ENCODE data around the gene SLC1A3.
A peak's percentile ranks its signal among the peaks of the same experiment; 100 is the strongest.

The SLC1A3 gene

GRCh38 chr5:36607838-36608783 is 1.7 kb downstream of the SLC1A3 start:
- H3K4me3 ChIP-seq (ENCODE audit: low read length), result peak overlapping the region; percentile 72
- no peak for TF ChIP-seq CTCF (conservative IDR thresholded peaks at IDR 0.05; ENCODE audit: low read depth, low read length)

GRCh38 chr5:36610621-36611020 is 4.2 kb downstream of the SLC1A3 start:
- TF ChIP-seq CTCF (conservative IDR thresholded peaks at IDR 0.05; ENCODE audit: low read depth, low read length), result no peak
- no peak overlapping the region for H3K4me3 ChIP-seq (ENCODE audit: low read length)
- DNase-seq (ENCODE audit: low read depth), result no peak

More at GRCh38 chr5:36607838-36608783, 1.7 kb downstream of the SLC1A3 start:
- no peak for DNase-seq (ENCODE audit: low read depth)

GRCh38 chr5:36611520-36612274 is 5.3 kb downstream of the SLC1A3 start:
- DNase-seq (ENCODE audit: low read depth), result no peak
- H3K4me3 ChIP-seq (ENCODE audit: low read length), result no peak overlapping the region
- no peak for TF ChIP-seq CTCF (conservative IDR thresholded peaks at IDR 0.05; ENCODE audit: low read depth, low read length)

- DNase-seq (ENCODE audit: low read depth), result no peak
- TF ChIP-seq CTCF (conservative IDR thresholded peaks at IDR 0.05; ENCODE audit: low read depth, low read length), result no peak
These were observed 6.8 kb downstream of the SLC1A3 start for GRCh38 chr5:36613241-36613640.

GRCh38 chr5:36613771-36614656 is 7.6 kb downstream of the SLC1A3 start:
- no peak overlapping the region for H3K4me3 ChIP-seq (ENCODE audit: low read length)
- DNase-seq (ENCODE audit: low read depth), result no peak
- no peak for TF ChIP-seq CTCF (conservative IDR thresholded peaks at IDR 0.05; ENCODE audit: low read depth, low read length)

More at GRCh38 chr5:36613241-36613640, 6.8 kb downstream of the SLC1A3 start:
- H3K4me3 ChIP-seq (ENCODE audit: low read length), result no peak overlapping the region

- TF ChIP-seq CTCF (conservative IDR thresholded peaks at IDR 0.05; ENCODE audit: low read depth, low read length), result no peak
- no peak overlapping the region for H3K4me3 ChIP-seq (ENCODE audit: low read length)
- DNase-seq (ENCODE audit: low read depth), result no peak
These were observed 8.4 kb downstream of the SLC1A3 start for GRCh38 chr5:36614657-36615308.
